Measurements from ENCODE around the gene CD177.

- TF ChIP-seq CTCF (IDR thresholded peaks at IDR 0.05 in 2 of 3, conservative IDR thresholded peaks at IDR 0.05 in 1 of 3; ENCODE audit: insufficient read depth in 2 of 3, low read depth in 1 of 3, low read length in 3 of 3) (no peak), ZNF316 (IDR thresholded peaks at IDR 0.05) (no peak)
- TF ChIP-seq, protein P1, sequence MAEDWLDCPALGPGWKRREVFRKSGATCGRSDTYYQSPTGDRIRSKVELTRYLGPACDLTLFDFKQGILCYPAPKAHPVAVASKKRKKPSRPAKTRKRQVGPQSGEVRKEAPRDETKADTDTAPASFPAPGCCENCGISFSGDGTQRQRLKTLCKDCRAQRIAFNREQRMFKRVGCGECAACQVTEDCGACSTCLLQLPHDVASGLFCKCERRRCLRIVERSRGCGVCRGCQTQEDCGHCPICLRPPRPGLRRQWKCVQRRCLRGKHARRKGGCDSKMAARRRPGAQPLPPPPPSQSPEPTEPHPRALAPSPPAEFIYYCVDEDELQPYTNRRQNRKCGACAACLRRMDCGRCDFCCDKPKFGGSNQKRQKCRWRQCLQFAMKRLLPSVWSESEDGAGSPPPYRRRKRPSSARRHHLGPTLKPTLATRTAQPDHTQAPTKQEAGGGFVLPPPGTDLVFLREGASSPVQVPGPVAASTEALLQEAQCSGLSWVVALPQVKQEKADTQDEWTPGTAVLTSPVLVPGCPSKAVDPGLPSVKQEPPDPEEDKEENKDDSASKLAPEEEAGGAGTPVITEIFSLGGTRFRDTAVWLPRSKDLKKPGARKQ (CRISPR knock-in tag; IDR thresholded peaks at IDR 0.05) = no peak
These were observed 54.0 kb downstream of the CD177 start for GRCh38 chr19:43407416-43408005.
